ENCODE data around the gene TBX4.

- TF ChIP-seq CTCF (IDR thresholded peaks at IDR 0.05) (no peak), POLR2A (IDR thresholded peaks at IDR 0.05) (no peak)
These were observed 59.4 kb downstream of the TBX4 start for GRCh38 chr17:61511480-61512182.

Measured in transverse colon (tissue), 3 donors.